Esophagus (tissue), 2 donors: Measurements from ENCODE around the gene NCAPG2. TPM values are rescaled to one million over a fixed set of nuclear protein-coding genes. Genes with fewer than 3 reads are reported as not detected.

Source experiments
- H3K27ac ChIP-seq, 2 donors: one replicate each; pipeline ENCODE4 v1.5.1; 2013; ENCODE audit warnings: low read depth in 2 of 2, mild to moderate bottlenecking in 2 of 2, inconsistent platforms in 1 of 2, low read length in 1 of 2, moderate library complexity in 1 of 2
- H3K27me3 ChIP-seq, 2 donors: one replicate each; pipeline ENCODE4 v1.6.1; 2013; ENCODE audit warnings: low read length in 2 of 2, control low read depth in 1 of 2, mild to moderate bottlenecking in 1 of 2; ENCODE audit not compliant: insufficient read depth in 2 of 2, control insufficient read depth in 1 of 2
- H3K36me3 ChIP-seq, 2 donors: one replicate each; pipeline ENCODE4 v1.6.1; 2013; ENCODE audit warnings: low read length in 1 of 2; ENCODE audit not compliant: control insufficient read depth in 2 of 2, insufficient read depth in 2 of 2
- H3K4me1 ChIP-seq, 2 donors: one replicate each; pipeline ENCODE4 v1.6.1; 2013; ENCODE audit warnings: low read length in 1 of 2; ENCODE audit not compliant: control insufficient read depth in 2 of 2, insufficient read depth in 2 of 2
- H3K4me3 ChIP-seq, 2 donors: one replicate each; pipeline ENCODE4 v1.5.1; 2013; ENCODE audit warnings: low read length in 2 of 2, mild to moderate bottlenecking in 2 of 2, low read depth in 1 of 2, moderate library complexity in 1 of 2
- H3K9me3 ChIP-seq, 2 donors: one replicate each; pipeline ENCODE4 v1.6.1; 2013; ENCODE audit warnings: mild to moderate bottlenecking in 2 of 2, low read depth in 1 of 2, low read length in 1 of 2, moderate library complexity in 1 of 2; ENCODE audit not compliant: control insufficient read depth in 2 of 2, insufficient read depth in 1 of 2
- WGBS, 2 donors: extraction: QIAGEN DNeasy Blood & Tissue Kit; methylation state at CpG; one replicate each; pipeline ENCODE4 v1.1.7; 2013; 5-methylcytosine and 5-hydroxymethylcytosine counted together
- polyA plus RNA-seq, 2 donors: library from polyadenylated mRNA; stranded (reverse); fragments of 200-250 nt; gene quantifications; one replicate each; pipeline ENCODE4 v1.2.3, GENCODE V29; 2013
- donor health status: healthy with polysubstance abuse.
- donor health status: Bipolar disorder and iron deficiency.

NCAPG2 gene
- polyA plus RNA-seq, 2 donors = 4.9 to 8.1 TPM

DNA sequence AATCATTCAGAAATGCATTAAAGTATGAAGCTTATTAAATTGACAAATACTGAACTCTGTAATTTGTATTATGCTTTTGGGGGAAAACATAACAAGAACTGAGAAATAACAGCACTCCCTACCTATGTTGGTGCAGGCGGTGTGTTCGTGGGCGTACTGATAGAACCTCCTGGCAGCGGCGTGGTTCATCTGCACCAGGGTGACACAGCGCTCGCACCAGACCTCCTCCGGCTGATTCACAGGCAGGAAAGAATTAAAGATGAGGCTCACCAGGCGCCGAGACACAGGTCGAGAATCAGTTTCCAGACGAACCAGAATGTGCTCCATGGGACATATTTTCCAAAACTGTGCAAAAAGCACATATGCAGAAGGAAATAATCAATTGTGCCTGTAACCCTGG, 40.2 kb downstream of the NCAPG2 start:
- Histone ChIP-seq H3K27me3 (no peaks in the 10 kb centered on the region), H3K9me3 (no peaks in the 10 kb centered on the region), H3K27ac (no peak overlapping the region), H3K4me1 (no peaks in the 10 kb centered on the region), H3K4me3 (no peak overlapping the region), H3K36me3 (peaks cover 0 to 6% of the 10 kb centered on the region in 2 donors)
- WGBS, 2 donors = 92 to 95% methylated on average over 12 of the region's 12 CpGs

DNA sequence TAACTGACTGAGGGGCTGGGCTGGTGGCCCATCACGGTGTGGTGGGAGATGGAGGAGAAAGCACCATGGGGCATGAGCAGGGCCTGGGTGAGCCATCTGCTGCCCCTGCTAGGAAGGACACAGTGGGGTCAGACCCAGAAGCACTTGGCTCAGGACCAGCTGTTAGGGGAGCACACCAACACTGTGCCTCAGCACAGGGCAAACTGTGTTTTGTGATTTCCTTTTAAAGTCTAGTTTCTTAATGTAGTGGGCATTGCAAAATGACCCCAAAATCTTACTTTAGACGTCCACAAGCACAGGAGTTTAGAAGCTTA, 41.2 kb downstream of the NCAPG2 start:
- peaks cover 0 to 6% of the 10 kb centered on the region in 2 donors for H3K36me3 ChIP-seq
- H3K4me1 ChIP-seq = no peaks in the 10 kb centered on the region
- no peaks in the 10 kb centered on the region for H3K27me3 ChIP-seq
- H3K9me3 ChIP-seq = no peaks in the 10 kb centered on the region
- WGBS, 2 donors = 87 to 91% methylated on average over 2 of the region's 2 CpGs
- H3K27ac ChIP-seq = no peak overlapping the region
- no peak overlapping the region for H3K4me3 ChIP-seq

GRCh38 chr7:158662610-158663427, 41.8 kb downstream of the NCAPG2 start:
- Histone ChIP-seq H3K36me3 (peaks cover 0 to 6% of the 10 kb centered on the region in 2 donors), H3K27me3 (no peaks in the 10 kb centered on the region), H3K4me1 (no peaks in the 10 kb centered on the region), H3K4me3 (no peak overlapping the region), H3K27ac (no peak overlapping the region), H3K9me3 (no peaks in the 10 kb centered on the region)
- 65 to 78% methylated on average over 14 of the region's 14 CpGs for WGBS, 2 donors

- WGBS, 2 donors = 91 to 94% methylated on average over 2 of the region's 2 CpGs
- peaks cover 5 to 17% of the 10 kb centered on the region in 2 donors for H3K36me3 ChIP-seq
- H3K27me3 ChIP-seq = no peaks in the 10 kb centered on the region
- H3K4me1 ChIP-seq = peaks cover 0 to 2% of the 10 kb centered on the region in 2 donors
- no peaks in the 10 kb centered on the region for H3K9me3 ChIP-seq
- H3K4me3 ChIP-seq = no peak overlapping the region
- no peak overlapping the region for H3K27ac ChIP-seq
Measured at GRCh38 chr7:158658475-158658874, 46.1 kb downstream of the NCAPG2 start.

- H3K27me3 ChIP-seq = no peaks in the 10 kb centered on the region
- H3K36me3 ChIP-seq = peaks cover 5 to 13% of the 10 kb centered on the region in 2 donors
- WGBS, 2 donors = 88 to 92% methylated on average over 10 of the region's 10 CpGs
- no peak overlapping the region for H3K27ac ChIP-seq
- no peaks in the 10 kb centered on the region for H3K9me3 ChIP-seq
- peaks cover 0 to 2% of the 10 kb centered on the region in 2 donors for H3K4me1 ChIP-seq
- no peak overlapping the region for H3K4me3 ChIP-seq
Measured at GRCh38 chr7:158657189-158657746, 47.3 kb downstream of the NCAPG2 start.

GRCh38 chr7:158655931-158656441, 48.6 kb downstream of the NCAPG2 start:
- Histone ChIP-seq H3K9me3 (no peaks in the 10 kb centered on the region), H3K27ac (no peak overlapping the region), H3K27me3 (no peaks in the 10 kb centered on the region), H3K4me3 (no peak overlapping the region), H3K4me1 (peaks cover 0 to 2% of the 10 kb centered on the region in 2 donors), H3K36me3 (peaks cover 5 to 15% of the 10 kb centered on the region in 2 donors)
- 67 to 68% methylated on average over 7 of the region's 7 CpGs for WGBS, 2 donors

GRCh38 chr7:158655507-158655906, 49.1 kb downstream of the NCAPG2 start:
- 95 to 98% methylated on average over 10 to 11 of the region's 11 CpGs for WGBS, 2 donors
- Histone ChIP-seq H3K36me3 (peaks cover 5 to 15% of the 10 kb centered on the region in 2 donors), H3K27ac (no peak overlapping the region), H3K4me1 (peaks cover 0 to 2% of the 10 kb centered on the region in 2 donors), H3K9me3 (no peaks in the 10 kb centered on the region), H3K27me3 (no peaks in the 10 kb centered on the region), H3K4me3 (no peak overlapping the region)

GRCh38 chr7:158651968-158652565, 52.5 kb downstream of the NCAPG2 start:
- H3K4me3 ChIP-seq = no peak overlapping the region
- peaks cover 5 to 15% of the 10 kb centered on the region in 2 donors for H3K36me3 ChIP-seq
- no peaks in the 10 kb centered on the region for H3K27me3 ChIP-seq
- no peak overlapping the region for H3K27ac ChIP-seq
- WGBS, 2 donors = 90 to 95% methylated on average over 11 of the region's 11 CpGs
- H3K9me3 ChIP-seq = no peaks in the 10 kb centered on the region
- H3K4me1 ChIP-seq = peaks cover 0 to 2% of the 10 kb centered on the region in 2 donors

- no peak overlapping the region for H3K4me3 ChIP-seq
- 77 to 86% methylated on average over 7 of the region's 7 CpGs for WGBS, 2 donors
- H3K27ac ChIP-seq = no peak overlapping the region
- H3K27me3 ChIP-seq = no peaks in the 10 kb centered on the region
- peaks cover 0 to 2% of the 10 kb centered on the region in 2 donors for H3K4me1 ChIP-seq
- H3K9me3 ChIP-seq = no peaks in the 10 kb centered on the region
- peaks cover 0 to 12% of the 10 kb centered on the region in 2 donors for H3K36me3 ChIP-seq
Measured at GRCh38 chr7:158650821-158651225, 53.8 kb downstream of the NCAPG2 start.
